ENCODE results near the gene LCLAT1. TPM values are rescaled to one million over a fixed set of nuclear protein-coding genes. Genes with fewer than 3 reads are reported as not detected.

Gene LCLAT1
- total RNA-seq, 2 experiments from 2014 or later = 19.0 to 20.5 TPM

GRCh38 chr2:30628341-30628740, 181.3 kb downstream of the LCLAT1 start:
- H3K4me3 Mint-ChIP-seq = no peak overlapping the region
- no peak overlapping the region for H3K27ac Mint-ChIP-seq
- TF ChIP-seq CTCF (IDR thresholded peaks at IDR 0.05) = no peak
- H3K36me3 Mint-ChIP-seq (ENCODE audit: low read depth) = peaks cover 3% of the 10 kb centered on the region
- no peaks in the 10 kb centered on the region for H3K27me3 Mint-ChIP-seq
- CTCF ChIA-PET = interaction anchor here (0.8 to 1.8 kb wide), 2 partner anchors 83 to 463 kb away, joined by 3 to 8 read pairs; no protein-coding TSS in a partner anchor
- intact Hi-C loops (cut with micrococcal nuclease) = no loop called here
- peaks cover 41% of the 10 kb centered on the region for H3K4me1 Mint-ChIP-seq (ENCODE audit: low read depth)
- POLR2A ChIA-PET = interaction anchor here (0.6 kb wide), 1 partner anchor 469 kb away, joined by 3 read pairs; no protein-coding TSS in a partner anchor
- no peaks in the 10 kb centered on the region for H3K9me3 Mint-ChIP-seq
- ATAC-seq (no peak), DNase-seq (no peak)

- intact Hi-C loops (cut with micrococcal nuclease) = no loop called here
- Mint-ChIP-seq H3K27me3 (no peaks in the 10 kb centered on the region), H3K4me1 (ENCODE audit: low read depth) (peaks cover 34% of the 10 kb centered on the region), H3K4me3 (no peak overlapping the region), H3K27ac (no peak overlapping the region), H3K9me3 (no peaks in the 10 kb centered on the region), H3K36me3 (ENCODE audit: low read depth) (no peaks in the 10 kb centered on the region)
- POLR2A ChIA-PET = no interaction called here
- no peak for ATAC-seq
- DNase-seq = no peak
- CTCF ChIA-PET = interaction anchor here (1.8 kb wide), 1 partner anchor 465 kb away, joined by 8 read pairs; no protein-coding TSS in a partner anchor
- TF ChIP-seq CTCF (IDR thresholded peaks at IDR 0.05) = no peak
Measured at GRCh38 chr2:30629866-30630265, 182.8 kb downstream of the LCLAT1 start.

GRCh38 chr2:30631051-30631671, 184.1 kb downstream of the LCLAT1 start:
- intact Hi-C loops (cut with micrococcal nuclease) = no loop called here
- peaks cover 23% of the 10 kb centered on the region for H3K4me1 Mint-ChIP-seq (ENCODE audit: low read depth)
- peak; percentile 20 for ATAC-seq
- no peaks in the 10 kb centered on the region for H3K9me3 Mint-ChIP-seq
- H3K4me3 Mint-ChIP-seq = no peak overlapping the region
- TF ChIP-seq CTCF (IDR thresholded peaks at IDR 0.05) = no peak
- POLR2A ChIA-PET = no interaction called here
- CTCF ChIA-PET = interaction anchor here (1.1 to 2.1 kb wide), 2 partner anchors 463 to 466 kb away, joined by 4 to 8 read pairs; no protein-coding TSS in a partner anchor
- no peaks in the 10 kb centered on the region for H3K27me3 Mint-ChIP-seq
- no peaks in the 10 kb centered on the region for H3K36me3 Mint-ChIP-seq (ENCODE audit: low read depth)
- DNase-seq = peak; percentile 24
- H3K27ac Mint-ChIP-seq = no peak overlapping the region

GRCh38 chr2:30633039-30633438, 186.0 kb downstream of the LCLAT1 start:
- CTCF ChIA-PET = no interaction called here
- TF ChIP-seq CTCF (IDR thresholded peaks at IDR 0.05) = no peak
- H3K27ac Mint-ChIP-seq = no peak overlapping the region
- ATAC-seq (no peak), DNase-seq (no peak)
- H3K4me3 Mint-ChIP-seq = no peak overlapping the region
- POLR2A ChIA-PET = interaction anchor here (0.8 kb wide), 1 partner anchor 645 kb away, joined by 3 read pairs; no protein-coding TSS in a partner anchor
- H3K36me3 Mint-ChIP-seq (ENCODE audit: low read depth) = no peaks in the 10 kb centered on the region
- H3K4me1 Mint-ChIP-seq (ENCODE audit: low read depth) = peaks cover 12% of the 10 kb centered on the region
- no peaks in the 10 kb centered on the region for H3K9me3 Mint-ChIP-seq
- H3K27me3 Mint-ChIP-seq = no peaks in the 10 kb centered on the region
- intact Hi-C loops (cut with micrococcal nuclease) = no loop called here

- POLR2A ChIA-PET = no interaction called here
- Mint-ChIP-seq H3K27ac (no peak overlapping the region), H3K4me3 (no peak overlapping the region), H3K36me3 (ENCODE audit: low read depth) (peaks cover 9% of the 10 kb centered on the region), H3K9me3 (no peaks in the 10 kb centered on the region), H3K4me1 (ENCODE audit: low read depth) (peaks cover under 1% of the 10 kb centered on the region), H3K27me3 (no peaks in the 10 kb centered on the region)
- CTCF ChIA-PET = no interaction called here
- DNase-seq = no peak
- ATAC-seq = no peak
- TF ChIP-seq CTCF (IDR thresholded peaks at IDR 0.05) = no peak
- intact Hi-C loops (cut with micrococcal nuclease) = no loop called here
Measured at GRCh38 chr2:30636311-30636710, 189.3 kb downstream of the LCLAT1 start.
